Caco-2 (cell line): ENCODE data around the gene ZNF503. TPM values are rescaled to one million over a fixed set of nuclear protein-coding genes. Genes with fewer than 3 reads are reported as not detected.
A peak's percentile ranks its signal among the peaks of the same experiment; 100 is the strongest.

Experiments used
- BruUV-seq: library from RNA; stranded (reverse); fragments of 400-500 nt; replicated peaks from 2 replicates; lab custom pipeline; 2021; lab: Mats Ljungman, UMichigan
- CTCF ChIA-PET: fragments of 300-600 bp; sonication (Branson Sonifier 250); formaldehyde crosslinking; loops from one replicate; lab custom pipeline; 2022; ENCODE audit warnings: antibody characterized with exemption; lab: Charles Lee
- POLR2A ChIA-PET: fragments of 300-600 bp; sonication (Branson Sonifier 250); formaldehyde crosslinking; loops from one replicate; lab custom pipeline; 2022; ENCODE audit warnings: antibody characterized with exemption; lab: Charles Lee
- DNase-seq, 2 experiments: peaks; one replicate each; pipeline versions ENCODE4 v3.0.0 to v3.0.0-alpha.2; 2020 to 2022
- H3K27me3 ChIP-seq: replicated peaks from 2 replicates; pipeline ENCODE4 v1.6.0; 2011; ENCODE audit warnings: low read length; ENCODE audit not compliant: control insufficient read depth, insufficient read depth
- H3K36me3 ChIP-seq: 2 replicates; pipeline ENCODE4 v1.5.1; 2011; ENCODE audit warnings: low read length; ENCODE audit not compliant: control insufficient read depth, insufficient read depth
- H3K4me1 ChIP-seq: fragments of 250-450 bp; sonication (Bioruptor Pico); 2 replicates; pipeline ENCODE4 v1.5.1; 2020; ENCODE audit warnings: mild to moderate bottlenecking
- H3K4me3 ChIP-seq: 2 replicates; pipeline ENCODE4 v1.5.1; 2011; ENCODE audit warnings: low read depth, mild to moderate bottlenecking, control low read depth, low read length
- H3K9me3 ChIP-seq: fragments of 250-450 bp; sonication (Bioruptor Pico); 2 replicates; pipeline ENCODE4 v1.5.1; 2020; ENCODE audit warnings: mild to moderate bottlenecking, moderate library complexity
- H3K27ac Mint-ChIP-seq: one replicate; pipeline ENCODE4 v1.8.0; 2022; ENCODE audit warnings: mixed read lengths; ENCODE audit not compliant: unreplicated experiment
- H3K27me3 Mint-ChIP-seq: one replicate; pipeline ENCODE4 v1.8.0; 2022; ENCODE audit warnings: mixed read lengths; ENCODE audit not compliant: insufficient read depth, unreplicated experiment
- H3K36me3 Mint-ChIP-seq: one replicate; pipeline ENCODE4 v1.8.0; 2022; ENCODE audit warnings: mild to moderate bottlenecking, mixed read lengths; ENCODE audit not compliant: insufficient read depth, unreplicated experiment
- H3K4me1 Mint-ChIP-seq: one replicate; pipeline ENCODE4 v1.8.0; 2022; ENCODE audit warnings: low read depth, mixed read lengths; ENCODE audit not compliant: unreplicated experiment
- H3K4me3 Mint-ChIP-seq: one replicate; pipeline ENCODE4 v1.8.0; 2022; ENCODE audit warnings: mild to moderate bottlenecking, moderate library complexity, mixed read lengths; ENCODE audit not compliant: unreplicated experiment
- H3K9me3 Mint-ChIP-seq: one replicate; pipeline ENCODE4 v1.8.0; 2022; ENCODE audit warnings: mixed read lengths; ENCODE audit not compliant: unreplicated experiment
- intact Hi-C: fragments of 100-400 bp; cut with micrococcal nuclease; formaldehyde crosslinking; loops from one replicate; pipeline ENCODE4 v1.10.0; 2022; ENCODE audit not compliant: unreplicated experiment
- total RNA-seq: library from RNA; stranded (reverse); gene quantifications from 2 replicates; pipeline ENCODE4 v1.2.3, GENCODE V29; 2022
- TF ChIP-seq, protein P1 (sequence below), 2 experiments: fragments of 200-600 bp in 1 of 2; IDR thresholded peaks; 1 replicate in 1 of 2; 2 replicates in 1 of 2; pipeline versions ENCODE4 v1.5.1 to v1.8.0; 2011 to 2022; ENCODE audit warnings: antibody characterized with exemption in 1 of 2, control low read depth in 1 of 2, inconsistent platforms in 1 of 2, low read depth in 1 of 2, low read length in 1 of 2, mild to moderate bottlenecking in 1 of 2, moderate library complexity in 1 of 2; ENCODE audit not compliant: insufficient read depth in 1 of 2, severe bottlenecking in 1 of 2, unreplicated experiment in 1 of 2

The ZNF503 gene
- total RNA-seq, 1 experiment from 2014 or later, result 35.5 TPM

DNA sequence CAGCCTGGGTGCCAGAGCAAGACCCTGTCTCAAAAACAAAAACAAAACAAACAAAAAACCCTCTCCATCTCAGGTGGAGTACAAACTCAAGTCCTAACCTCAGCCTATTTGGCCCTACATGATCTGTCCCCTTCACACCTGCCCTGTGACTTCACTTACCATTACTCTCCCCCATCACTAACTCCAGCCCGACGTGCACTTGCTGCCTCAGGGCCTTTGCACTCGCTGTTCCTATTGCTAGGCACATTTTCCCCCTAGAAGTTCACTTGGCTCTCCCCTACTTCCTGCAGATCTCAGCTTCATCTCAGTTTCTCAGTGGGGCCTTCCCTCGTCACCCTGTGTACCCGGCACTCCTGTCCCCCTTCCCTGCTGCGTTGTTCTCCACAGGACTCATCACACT lies 21.3 kb upstream of the ZNF503 start:
- no peaks in the 10 kb centered on the region for H3K36me3 ChIP-seq
- Mint-ChIP-seq H3K36me3 (no peaks in the 10 kb centered on the region), H3K27me3 (no peaks in the 10 kb centered on the region), H3K9me3 (no peaks in the 10 kb centered on the region), H3K4me3 (no peak overlapping the region), H3K4me1 (no peaks in the 10 kb centered on the region), H3K27ac (no peak overlapping the region)
- no peaks in the 10 kb centered on the region for H3K9me3 ChIP-seq
- H3K4me1 ChIP-seq, result peaks cover 9% of the 10 kb centered on the region; the same call in 1 of the 2 replicates
- no peaks in the 10 kb centered on the region for H3K27me3 ChIP-seq
- DNase-seq, result no peak
- BruUV-seq, result no TSS peak
- intact Hi-C loops, result no loop called here
- TF ChIP-seq, protein P1, sequence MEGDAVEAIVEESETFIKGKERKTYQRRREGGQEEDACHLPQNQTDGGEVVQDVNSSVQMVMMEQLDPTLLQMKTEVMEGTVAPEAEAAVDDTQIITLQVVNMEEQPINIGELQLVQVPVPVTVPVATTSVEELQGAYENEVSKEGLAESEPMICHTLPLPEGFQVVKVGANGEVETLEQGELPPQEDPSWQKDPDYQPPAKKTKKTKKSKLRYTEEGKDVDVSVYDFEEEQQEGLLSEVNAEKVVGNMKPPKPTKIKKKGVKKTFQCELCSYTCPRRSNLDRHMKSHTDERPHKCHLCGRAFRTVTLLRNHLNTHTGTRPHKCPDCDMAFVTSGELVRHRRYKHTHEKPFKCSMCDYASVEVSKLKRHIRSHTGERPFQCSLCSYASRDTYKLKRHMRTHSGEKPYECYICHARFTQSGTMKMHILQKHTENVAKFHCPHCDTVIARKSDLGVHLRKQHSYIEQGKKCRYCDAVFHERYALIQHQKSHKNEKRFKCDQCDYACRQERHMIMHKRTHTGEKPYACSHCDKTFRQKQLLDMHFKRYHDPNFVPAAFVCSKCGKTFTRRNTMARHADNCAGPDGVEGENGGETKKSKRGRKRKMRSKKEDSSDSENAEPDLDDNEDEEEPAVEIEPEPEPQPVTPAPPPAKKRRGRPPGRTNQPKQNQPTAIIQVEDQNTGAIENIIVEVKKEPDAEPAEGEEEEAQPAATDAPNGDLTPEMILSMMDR (IDR thresholded peaks at IDR 0.05; ENCODE audit: insufficient read depth in 1 of 2, low read depth in 1 of 2, low read length in 1 of 2, severe bottlenecking in 1 of 2, unreplicated experiment in 1 of 2), result no peak
- CTCF ChIA-PET, result interaction anchor here (1.0 kb wide), 1 partner anchor 18 kb away, joined by 3 read pairs; no protein-coding TSS in a partner anchor
- POLR2A ChIA-PET, result no interaction called here
- no peak overlapping the region for H3K4me3 ChIP-seq

DNA sequence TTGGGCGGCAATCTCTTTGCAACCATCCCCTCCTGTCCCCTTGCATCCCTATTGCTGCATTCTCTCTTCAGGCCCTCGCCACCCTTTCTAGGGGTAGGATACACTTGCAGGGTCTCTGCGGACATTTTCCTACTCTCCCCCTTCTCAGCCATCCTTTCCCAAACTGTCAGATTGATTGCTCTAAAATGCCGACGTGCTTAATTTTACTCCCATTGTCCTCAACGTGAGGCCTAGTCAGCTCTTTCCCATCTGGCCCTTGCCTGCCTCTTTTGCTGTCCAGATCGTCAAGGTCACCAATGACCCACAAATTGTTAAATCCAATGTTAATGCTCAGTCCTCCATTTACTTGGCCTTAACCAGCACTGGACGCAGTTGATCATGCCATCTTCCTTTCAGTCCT lies 17.1 kb upstream of the ZNF503 start:
- H3K4me1 Mint-ChIP-seq, result no peaks in the 10 kb centered on the region
- no peaks in the 10 kb centered on the region for H3K4me1 ChIP-seq
- no peaks in the 10 kb centered on the region for H3K27me3 ChIP-seq
- H3K27me3 Mint-ChIP-seq, result no peaks in the 10 kb centered on the region
- POLR2A ChIA-PET, result no interaction called here
- DNase-seq, result no peak
- H3K36me3 Mint-ChIP-seq, result no peaks in the 10 kb centered on the region
- no peaks in the 10 kb centered on the region for H3K9me3 Mint-ChIP-seq
- H3K4me3 ChIP-seq, result no peak overlapping the region
- no peaks in the 10 kb centered on the region for H3K9me3 ChIP-seq
- H3K27ac Mint-ChIP-seq, result no peak overlapping the region
- H3K36me3 ChIP-seq, result no peaks in the 10 kb centered on the region
- no TSS peak for BruUV-seq
- intact Hi-C loops, result no loop called here
- CTCF ChIA-PET, result no interaction called here
- no peak overlapping the region for H3K4me3 Mint-ChIP-seq
- TF ChIP-seq, protein P1 (IDR thresholded peaks at IDR 0.05; ENCODE audit: insufficient read depth in 1 of 2, low read depth in 1 of 2, low read length in 1 of 2, severe bottlenecking in 1 of 2, unreplicated experiment in 1 of 2), result no peak

DNA sequence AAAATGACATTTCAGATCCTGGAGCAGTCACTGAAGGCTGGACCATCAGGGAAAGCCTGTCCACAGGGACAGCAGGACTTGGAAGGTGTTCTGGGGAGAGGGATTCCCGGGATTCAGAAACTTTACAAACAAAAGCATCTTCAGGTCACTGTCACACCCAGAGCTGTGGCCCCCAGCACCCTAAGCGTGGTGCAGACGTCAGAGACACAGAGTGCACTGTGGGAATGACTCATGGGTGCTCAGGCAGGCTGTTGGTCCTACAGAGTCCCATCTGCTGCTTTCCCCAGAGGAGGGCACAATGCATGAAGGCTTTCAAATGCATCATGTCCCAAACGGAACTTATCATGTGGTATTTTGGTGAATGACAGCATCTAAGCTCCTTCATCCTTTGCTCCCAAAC lies 16.7 kb upstream of the ZNF503 start:
- CTCF ChIA-PET, result no interaction called here

More for the DNA sequence above, 16.7 kb upstream of the ZNF503 start:
- peak in 1 of 2 experiments; percentile 17 for DNase-seq
- H3K9me3 ChIP-seq, result no peaks in the 10 kb centered on the region
- Mint-ChIP-seq H3K4me3 (no peak overlapping the region), H3K9me3 (no peaks in the 10 kb centered on the region), H3K27me3 (no peaks in the 10 kb centered on the region), H3K36me3 (no peaks in the 10 kb centered on the region), H3K27ac (no peak overlapping the region), H3K4me1 (no peaks in the 10 kb centered on the region)
- POLR2A ChIA-PET, result no interaction called here
- no peak overlapping the region for H3K4me3 ChIP-seq
- H3K36me3 ChIP-seq, result no peaks in the 10 kb centered on the region
- no TSS peak for BruUV-seq
- H3K27me3 ChIP-seq, result no peaks in the 10 kb centered on the region
- H3K4me1 ChIP-seq, result no peaks in the 10 kb centered on the region
- TF ChIP-seq, protein P1 (IDR thresholded peaks at IDR 0.05; ENCODE audit: insufficient read depth in 1 of 2, low read depth in 1 of 2, low read length in 1 of 2, severe bottlenecking in 1 of 2, unreplicated experiment in 1 of 2), result no peak
- intact Hi-C loops, result no loop called here
